RKO (cell line): ENCODE data around the gene DPPA3.
"Not testable (repeated sequence)": the region's sequence is repeated elsewhere in the genome, so short reads cannot be mapped to it uniquely, and the experiment has no call there.

Source experiments
- DNase-seq: peaks from one replicate; pipeline ENCODE4 v3.0.0-alpha.2; 2016; ENCODE audit warnings: low spot score

The DPPA3 gene

GRCh38 chr12:7711133-7711532 lies at the start of gene DPPA3:
DPPA3 (plus strand) TSS chr12:7711433; CDS start chr12:7711571, 138 bp downstream.
- DNase-seq, result no peak

DNA sequence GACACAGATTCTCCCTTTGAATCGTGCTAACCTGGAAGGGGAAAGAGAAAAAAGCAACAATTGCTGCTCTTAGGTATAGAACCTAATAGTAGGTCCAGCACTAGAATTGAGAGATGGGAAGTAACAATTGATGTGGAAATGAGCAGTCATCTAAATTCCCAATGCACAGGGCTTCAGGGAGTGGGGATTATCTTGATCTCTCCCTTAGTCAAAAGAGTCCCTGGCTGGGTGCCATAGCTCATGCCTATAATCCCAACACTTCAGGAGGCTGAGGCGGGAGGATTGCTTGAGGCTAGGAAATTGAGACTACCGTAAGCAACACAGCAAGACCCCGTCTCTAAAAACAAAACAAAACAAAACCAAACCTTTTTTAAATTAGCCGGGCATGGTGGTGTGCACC lies 49.5 kb upstream of the DPPA3 start:
- DNase-seq, result no peak

GRCh38 chr12:7666595-7666994 lies 44.6 kb upstream of the DPPA3 start:
- no peak for DNase-seq

GRCh38 chr12:7667125-7667524 lies 44.1 kb upstream of the DPPA3 start:
- peak; percentile 51 for DNase-seq

DNA sequence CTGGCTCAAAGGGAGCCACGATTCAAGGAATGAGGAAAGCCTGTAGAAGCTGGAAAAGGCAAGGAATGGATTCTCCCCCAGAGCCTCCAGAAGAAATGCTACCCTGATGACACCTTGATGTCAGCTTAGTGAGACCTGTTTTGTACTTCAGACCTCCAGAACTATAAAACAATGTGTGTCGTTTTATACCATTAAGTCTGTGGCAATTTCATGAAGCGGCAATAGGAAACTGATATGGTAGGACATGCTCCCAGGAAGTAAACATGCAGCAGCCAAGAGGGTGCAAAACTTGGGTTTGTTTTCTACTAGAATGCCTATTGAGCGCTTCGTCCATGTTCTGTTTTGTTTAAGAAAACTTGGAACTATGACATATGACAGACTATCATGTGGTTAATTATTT lies 43.1 kb upstream of the DPPA3 start:
- DNase-seq, result no peak

- not testable (repeated sequence) for DNase-seq
Observed at GRCh38 chr12:7675455-7675854, 35.8 kb upstream of the DPPA3 start.

- peak; percentile 50 for DNase-seq
Observed at GRCh38 chr12:7677432-7677888, 33.8 kb upstream of the DPPA3 start.

DNA sequence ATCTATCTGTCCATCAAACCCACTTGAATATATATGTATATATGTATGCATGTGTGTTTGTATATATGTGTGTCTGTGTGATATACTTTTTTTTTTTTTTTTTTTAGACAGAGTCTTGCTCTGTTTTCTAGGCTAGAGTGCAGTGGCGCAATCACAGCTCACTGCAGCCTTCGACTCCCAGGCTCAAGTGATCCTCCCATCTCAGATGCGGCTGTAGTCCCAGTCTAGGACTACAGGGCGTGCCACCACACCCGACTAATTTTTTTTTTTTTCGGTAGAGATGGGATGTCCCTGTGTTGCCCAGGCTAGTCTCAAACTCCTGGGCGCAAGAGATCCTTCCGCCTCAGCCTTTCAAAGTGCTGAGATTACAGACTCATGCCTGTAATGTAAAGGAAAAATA lies 32.5 kb upstream of the DPPA3 start:
- no peak for DNase-seq

DNA sequence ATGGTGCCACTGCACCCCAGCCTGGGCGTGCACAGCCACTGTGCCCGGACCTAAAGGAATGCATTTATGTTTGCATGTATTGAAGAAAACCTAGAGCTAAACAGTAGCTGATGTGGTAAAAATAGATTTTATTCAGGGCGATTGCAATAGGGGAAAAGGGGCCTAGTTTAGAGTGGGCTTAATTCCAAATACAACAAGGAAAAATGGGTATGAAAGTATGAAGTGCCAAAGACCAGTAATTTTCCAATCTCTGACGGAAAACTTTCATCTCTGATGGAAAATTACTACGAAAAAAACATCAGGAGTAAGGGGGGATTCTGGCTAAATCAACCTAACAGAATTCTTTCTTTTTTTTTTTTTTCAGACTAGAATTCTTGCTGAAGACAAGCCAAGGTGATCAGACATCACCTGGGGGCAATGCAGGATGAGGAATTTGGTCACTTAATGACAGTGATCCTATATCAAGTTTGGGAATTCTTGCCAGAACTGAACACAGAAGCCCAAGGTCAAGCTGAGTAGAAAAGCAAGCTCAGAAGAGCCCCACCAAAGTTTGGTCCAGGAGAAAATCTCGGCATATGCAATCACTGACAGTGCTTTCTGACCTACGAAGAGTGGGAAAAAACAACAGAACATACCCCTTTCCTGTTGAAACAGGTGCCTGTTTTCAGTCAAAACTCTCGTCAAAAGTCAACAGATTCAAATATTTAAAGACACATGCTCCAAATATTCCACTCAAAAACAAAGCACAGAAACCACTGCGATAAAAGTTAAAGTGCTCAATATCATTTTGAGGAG lies 31.8 kb upstream of the DPPA3 start:
- DNase-seq, result no peak

DNA sequence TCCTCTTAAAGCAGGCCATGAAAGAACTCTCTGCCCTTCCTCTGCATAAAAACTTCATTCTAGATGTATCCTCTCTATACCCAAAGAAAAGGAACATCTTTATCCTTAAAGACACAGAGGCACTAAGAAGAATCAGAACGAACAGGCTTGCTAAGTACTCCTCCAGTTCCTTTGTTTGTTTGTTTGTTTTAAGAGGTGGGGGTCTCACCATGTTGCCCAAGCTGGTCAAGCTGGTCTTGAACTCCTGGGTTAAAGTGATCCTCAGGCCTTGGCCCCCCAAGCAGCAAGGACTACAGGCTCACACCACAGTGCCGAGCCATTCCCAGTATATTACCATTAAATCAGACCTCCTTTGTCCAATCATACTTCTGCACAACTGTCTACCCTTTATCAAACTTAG lies 29.7 kb upstream of the DPPA3 start:
- DNase-seq, result no peak

- DNase-seq, result no peak
Observed at GRCh38 chr12:7693793-7694192, 17.4 kb upstream of the DPPA3 start.

DNA sequence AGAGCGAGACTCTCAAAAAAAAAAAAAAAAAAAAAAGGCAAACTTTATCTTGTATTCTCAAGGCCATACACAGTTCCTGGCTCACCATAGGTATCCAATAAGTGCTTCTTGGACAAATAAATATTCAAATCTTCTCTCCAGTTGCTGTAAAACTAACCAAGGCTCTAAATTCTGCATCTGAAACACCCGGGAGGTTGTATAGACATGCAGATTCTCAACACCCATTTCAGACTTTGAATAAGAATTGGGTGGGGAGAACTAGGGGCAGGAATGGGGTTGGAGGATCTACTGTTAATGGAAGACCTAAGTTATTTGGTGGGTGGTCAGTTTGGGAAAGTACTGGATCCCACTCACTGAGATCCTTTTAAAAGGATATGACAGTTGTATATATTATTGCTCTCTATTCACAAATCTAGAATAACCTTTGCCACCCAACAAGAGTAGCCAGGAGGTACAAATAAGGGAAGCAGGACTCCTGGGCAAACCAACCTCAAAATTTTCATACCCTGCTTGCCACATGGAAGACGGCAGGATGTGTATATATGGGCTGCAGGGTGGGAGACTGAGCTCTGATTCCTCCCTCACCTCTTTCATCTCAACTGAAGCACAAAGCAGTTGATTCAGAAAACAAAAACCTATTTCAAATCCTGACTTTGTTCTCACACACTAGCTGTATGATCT lies 16.5 kb upstream of the DPPA3 start:
- DNase-seq, result no peak

DNA sequence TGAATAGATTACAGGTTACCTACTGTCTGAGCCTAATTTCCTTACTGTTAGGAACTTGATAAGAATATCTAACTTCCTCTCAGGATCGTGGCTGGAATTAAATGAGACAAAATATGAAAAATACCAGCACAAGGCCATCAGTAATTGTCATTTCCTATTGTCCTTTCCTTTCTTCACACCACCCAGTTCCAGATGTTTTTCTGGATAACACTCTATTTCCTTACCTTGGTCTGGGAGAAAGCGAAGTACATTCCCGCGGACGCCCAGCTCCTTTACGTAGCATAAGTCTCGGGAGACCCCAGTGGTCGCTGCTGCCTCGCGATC lies 16.0 kb upstream of the DPPA3 start:
- DNase-seq, result no peak

- no peak for DNase-seq
Observed at GRCh38 chr12:7695566-7696197, 15.6 kb upstream of the DPPA3 start, which contains the start of gene GDF3. GDF3 (minus strand) TSS chr12:7695775; CDS start chr12:7695728, 47 bp downstream.

GRCh38 chr12:7705846-7706245 lies 5.4 kb upstream of the DPPA3 start:
- no peak for DNase-seq

GRCh38 chr12:7709969-7710675 lies 1.1 kb upstream of the DPPA3 start:
- DNase-seq, result no peak

- no peak for DNase-seq
Observed at GRCh38 chr12:7712841-7713442, 1.7 kb downstream of the DPPA3 start.

DNA sequence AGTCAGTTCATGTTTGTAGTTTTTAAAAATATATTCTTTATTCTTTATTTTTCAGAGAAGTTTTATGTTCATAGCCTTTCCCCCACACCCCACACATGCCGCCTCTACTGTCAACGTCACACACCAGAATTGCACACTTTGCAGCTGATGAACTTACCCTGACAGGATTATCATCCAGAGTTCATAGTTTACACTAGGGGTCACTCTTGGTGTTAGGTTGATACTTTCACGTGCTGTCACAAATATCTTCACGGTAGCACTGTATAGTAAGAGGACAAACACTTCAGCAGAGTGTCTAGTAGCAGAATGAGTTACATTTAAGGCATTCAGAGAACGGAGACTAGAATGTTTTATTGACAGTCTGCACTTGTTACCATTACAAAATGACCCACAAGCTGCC lies 5.1 kb downstream of the DPPA3 start:
- DNase-seq, result peak; percentile 51

DNA sequence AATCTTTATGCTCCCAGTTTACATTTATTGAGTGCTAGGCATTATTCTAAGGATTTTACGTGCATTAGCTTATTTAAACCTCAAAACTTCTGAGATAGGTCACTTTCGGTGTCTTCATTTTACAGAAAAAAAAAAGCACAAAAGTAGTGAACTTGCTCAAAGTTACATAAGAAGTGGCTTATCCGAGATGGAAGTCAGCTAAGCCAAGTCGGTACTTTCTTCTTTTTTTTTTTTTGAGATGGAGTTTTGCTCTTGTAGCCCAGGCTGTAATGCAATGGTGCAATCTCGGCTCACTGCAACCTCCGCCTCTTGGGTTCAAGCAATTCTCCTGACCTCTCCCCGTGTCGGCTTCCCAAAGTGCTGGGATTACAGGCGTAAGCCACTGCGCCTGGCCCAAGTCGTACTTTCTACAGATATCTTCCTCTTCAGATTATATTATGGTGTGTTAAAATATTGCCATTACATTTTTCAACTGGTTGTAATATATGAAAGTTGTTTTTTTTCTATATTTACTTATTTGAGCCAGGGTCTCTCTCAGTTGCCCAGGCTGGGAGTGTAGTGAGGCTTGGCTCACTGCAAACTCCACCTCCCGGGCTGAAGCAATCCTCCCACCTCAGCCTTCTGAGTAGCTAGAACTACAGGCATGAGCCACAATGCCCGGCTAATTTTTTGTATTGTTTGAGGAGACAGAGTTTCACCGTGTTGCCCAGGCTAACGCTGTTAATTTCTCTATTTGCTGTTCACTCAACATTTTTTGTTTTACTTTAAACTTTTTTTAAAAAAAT lies 8.9 kb downstream of the DPPA3 start:
- no peak for DNase-seq

- no peak for DNase-seq
Observed at GRCh38 chr12:7723926-7724325, 12.7 kb downstream of the DPPA3 start.

- DNase-seq, result no peak
Observed at GRCh38 chr12:7729746-7730145, 18.5 kb downstream of the DPPA3 start.
